SK-N-MC (cell line): Measurements from ENCODE around the gene CPA5.

Source experiments
- EZH2 ChIP-seq: fragments of 200-600 bp; sonication (generic); IDR thresholded peaks from one replicate; pipeline ENCODE4 v1.6.1; 2017; ENCODE audit warnings: antibody characterized with exemption
- FOXP2 ChIP-seq: optimal IDR thresholded peaks from 2 replicates; pipeline ENCODE3; 2011; ENCODE audit warnings: mild to moderate bottlenecking, moderate library complexity; ENCODE audit not compliant: insufficient read depth; ENCODE audit errors: extremely low read length, control extremely low read depth
- POLR2AphosphoS5 ChIP-seq: IDR thresholded peaks from 2 replicates; pipeline ENCODE4 v1.6.1; 2012; ENCODE audit warnings: mild to moderate bottlenecking, low read depth, low read length, borderline replicate concordance

GRCh38 chr7:130380861-130381455 is 36.3 kb downstream of the CPA5 start:
- TF ChIP-seq POLR2AphosphoS5, result no peak
- no peak for TF ChIP-seq EZH2
- no peak for TF ChIP-seq FOXP2
